ENCODE measurements around the gene SLC25A19. TPM values are rescaled to one million over a fixed set of nuclear protein-coding genes. Genes with fewer than 3 reads are reported as not detected.

SLC25A19 gene
- total and polyA plus RNA-seq, 2 experiments from 2014 or later: 17.9 to 22.4 TPM

DNA sequence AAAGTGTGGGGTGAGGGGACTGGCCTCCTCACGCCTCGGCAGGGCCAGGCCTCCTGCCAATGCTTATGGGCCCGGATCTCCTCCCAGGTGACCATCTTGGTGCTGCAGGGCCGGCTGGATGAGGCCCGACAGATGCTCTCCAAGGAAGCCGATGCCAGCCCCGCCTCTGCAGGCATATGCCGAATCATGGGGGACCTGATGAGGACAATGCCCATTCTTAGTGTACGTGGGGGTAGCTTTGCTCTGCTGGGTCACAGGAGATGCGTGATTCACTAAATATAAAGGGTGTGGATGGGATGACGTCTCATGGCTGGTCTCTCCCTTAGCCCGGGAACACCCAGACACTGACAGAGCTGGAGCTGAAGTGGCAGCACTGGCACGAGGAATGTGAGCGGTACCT, 64.2 kb downstream of the SLC25A19 start:
- no peak overlapping the region for H3K27ac Mint-ChIP-seq
- peaks cover 71% of the 10 kb centered on the region for H3K36me3 Mint-ChIP-seq (ENCODE audit: low read depth)
- no peaks in the 10 kb centered on the region for H3K4me1 ChIP-seq (ENCODE audit: insufficient read depth)
- no peak overlapping the region for H3K4me2 ChIP-seq
- no peaks in the 10 kb centered on the region for H3K4me1 Mint-ChIP-seq
- ATAC-seq (no peak), DNase-seq (ENCODE audit: low spot score) (no peak)
- H3K36me3 ChIP-seq (ENCODE audit: insufficient read depth): peaks cover 43% of the 10 kb centered on the region
- 0 out of 2 replicates have a peak, but pooled peaks cover 8% of the 10 kb centered on the region for H3F3A ChIP-seq (replicated peaks; ENCODE audit: low read depth)
- H4K20me1 ChIP-seq (replicated peaks; ENCODE audit: insufficient read depth): peaks cover 3% of the 10 kb centered on the region
- no peak overlapping the region for H3K27ac ChIP-seq (ENCODE audit: low read depth)
- no peak overlapping the region for H2AFZ ChIP-seq
- no peaks in the 10 kb centered on the region for H3K79me2 ChIP-seq (replicated peaks; ENCODE audit: insufficient read depth)
- H3K27me3 Mint-ChIP-seq (ENCODE audit: insufficient read depth, low read depth, poor library complexity): peaks cover 3% of the 10 kb centered on the region
- no peak overlapping the region for H3K4me3 ChIP-seq
- TF ChIP-seq CREB1 (CRISPR knock-in tag; IDR thresholded peaks at IDR 0.05; ENCODE audit: low read depth) (no peak), EZH2phosphoT487 (IDR thresholded peaks at IDR 0.05; ENCODE audit: unreplicated experiment) (no peak), CTCF (conservative IDR thresholded peaks at IDR 0.05; ENCODE audit: low read depth in 2 of 2) (no peak), EZH2 (IDR thresholded peaks at IDR 0.05; ENCODE audit: low read depth, unreplicated experiment) (no peak), JUNB (IDR thresholded peaks at IDR 0.05; ENCODE audit: unreplicated experiment) (no peak), POLR2AphosphoS5 (IDR thresholded peaks at IDR 0.05; ENCODE audit: low read depth) (no peak), ZNF462 (CRISPR knock-in tag; IDR thresholded peaks at IDR 0.05) (no peak)
- TF ChIP-seq, protein P1, sequence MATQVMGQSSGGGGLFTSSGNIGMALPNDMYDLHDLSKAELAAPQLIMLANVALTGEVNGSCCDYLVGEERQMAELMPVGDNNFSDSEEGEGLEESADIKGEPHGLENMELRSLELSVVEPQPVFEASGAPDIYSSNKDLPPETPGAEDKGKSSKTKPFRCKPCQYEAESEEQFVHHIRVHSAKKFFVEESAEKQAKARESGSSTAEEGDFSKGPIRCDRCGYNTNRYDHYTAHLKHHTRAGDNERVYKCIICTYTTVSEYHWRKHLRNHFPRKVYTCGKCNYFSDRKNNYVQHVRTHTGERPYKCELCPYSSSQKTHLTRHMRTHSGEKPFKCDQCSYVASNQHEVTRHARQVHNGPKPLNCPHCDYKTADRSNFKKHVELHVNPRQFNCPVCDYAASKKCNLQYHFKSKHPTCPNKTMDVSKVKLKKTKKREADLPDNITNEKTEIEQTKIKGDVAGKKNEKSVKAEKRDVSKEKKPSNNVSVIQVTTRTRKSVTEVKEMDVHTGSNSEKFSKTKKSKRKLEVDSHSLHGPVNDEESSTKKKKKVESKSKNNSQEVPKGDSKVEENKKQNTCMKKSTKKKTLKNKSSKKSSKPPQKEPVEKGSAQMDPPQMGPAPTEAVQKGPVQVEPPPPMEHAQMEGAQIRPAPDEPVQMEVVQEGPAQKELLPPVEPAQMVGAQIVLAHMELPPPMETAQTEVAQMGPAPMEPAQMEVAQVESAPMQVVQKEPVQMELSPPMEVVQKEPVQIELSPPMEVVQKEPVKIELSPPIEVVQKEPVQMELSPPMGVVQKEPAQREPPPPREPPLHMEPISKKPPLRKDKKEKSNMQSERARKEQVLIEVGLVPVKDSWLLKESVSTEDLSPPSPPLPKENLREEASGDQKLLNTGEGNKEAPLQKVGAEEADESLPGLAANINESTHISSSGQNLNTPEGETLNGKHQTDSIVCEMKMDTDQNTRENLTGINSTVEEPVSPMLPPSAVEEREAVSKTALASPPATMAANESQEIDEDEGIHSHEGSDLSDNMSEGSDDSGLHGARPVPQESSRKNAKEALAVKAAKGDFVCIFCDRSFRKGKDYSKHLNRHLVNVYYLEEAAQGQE (IDR thresholded peaks at IDR 0.05; ENCODE audit: unreplicated experiment): no peak
- H3K4me3 Mint-ChIP-seq: no peak overlapping the region
- no peaks in the 10 kb centered on the region for H3K9me3 Mint-ChIP-seq
- no peaks in the 10 kb centered on the region for H3K27me3 ChIP-seq (ENCODE audit: insufficient read depth)
- no peaks in the 10 kb centered on the region for H3K9me2 ChIP-seq (ENCODE audit: insufficient read depth)

Measured in GM23338 (cell line).